ENCODE measurements around the gene SMARCA2.

SMARCA2 gene

GRCh38 chr9:2043881-2044462, 28.8 kb downstream of the SMARCA2 start:
- ATAC-seq (ENCODE audit: low read depth), result no peak
- no peak overlapping the region for H3K27ac ChIP-seq (ENCODE audit: poor library complexity, severe bottlenecking)
- DNase-seq (ENCODE audit: low spot score), result no peak
- peaks cover 4% of the 10 kb centered on the region for H3K4me1 ChIP-seq (ENCODE audit: insufficient read depth, poor library complexity, severe bottlenecking)
- no peaks in the 10 kb centered on the region for H3K27me3 ChIP-seq (ENCODE audit: insufficient read depth, poor library complexity, severe bottlenecking)
- no peak overlapping the region for H3K4me3 ChIP-seq (ENCODE audit: severe bottlenecking)
- peaks cover 21% of the 10 kb centered on the region for H3K36me3 ChIP-seq (ENCODE audit: low read depth)
- TF ChIP-seq CTCF (IDR thresholded peaks at IDR 0.05; ENCODE audit: poor library complexity, severe bottlenecking), result no peak
- no peaks in the 10 kb centered on the region for H3K9me3 ChIP-seq (ENCODE audit: severe bottlenecking)

- no peak overlapping the region for H3K27ac ChIP-seq (ENCODE audit: poor library complexity, severe bottlenecking)
- ATAC-seq (ENCODE audit: low read depth) (no peak), DNase-seq (ENCODE audit: low spot score) (no peak)
- no peaks in the 10 kb centered on the region for H3K9me3 ChIP-seq (ENCODE audit: severe bottlenecking)
- no peaks in the 10 kb centered on the region for H3K27me3 ChIP-seq (ENCODE audit: insufficient read depth, poor library complexity, severe bottlenecking)
- no peak overlapping the region for H3K4me3 ChIP-seq (ENCODE audit: severe bottlenecking)
- no peaks in the 10 kb centered on the region; the same call in 1 of the 2 replicates for H3K36me3 ChIP-seq (ENCODE audit: low read depth)
- no peak for TF ChIP-seq CTCF (IDR thresholded peaks at IDR 0.05; ENCODE audit: poor library complexity, severe bottlenecking)
- H3K4me1 ChIP-seq (ENCODE audit: insufficient read depth, poor library complexity, severe bottlenecking), result no peaks in the 10 kb centered on the region
Observed at GRCh38 chr9:2047144-2047671, 32.1 kb downstream of the SMARCA2 start.

- Histone ChIP-seq H3K4me1 (ENCODE audit: insufficient read depth, poor library complexity, severe bottlenecking) (no peaks in the 10 kb centered on the region), H3K27ac (ENCODE audit: poor library complexity, severe bottlenecking) (no peak overlapping the region), H3K27me3 (ENCODE audit: insufficient read depth, poor library complexity, severe bottlenecking) (no peaks in the 10 kb centered on the region), H3K4me3 (ENCODE audit: severe bottlenecking) (no peak overlapping the region), H3K36me3 (ENCODE audit: low read depth) (no peaks in the 10 kb centered on the region; the same call in 1 of the 2 replicates), H3K9me3 (ENCODE audit: severe bottlenecking) (no peaks in the 10 kb centered on the region)
- DNase-seq (ENCODE audit: low spot score) (no peak), ATAC-seq (ENCODE audit: low read depth) (no peak)
- no peak for TF ChIP-seq CTCF (IDR thresholded peaks at IDR 0.05; ENCODE audit: poor library complexity, severe bottlenecking)
Observed at GRCh38 chr9:2047916-2048315, 32.8 kb downstream of the SMARCA2 start.

- no peak overlapping the region for H3K27ac ChIP-seq (ENCODE audit: poor library complexity, severe bottlenecking)
- no peak for ATAC-seq (ENCODE audit: low read depth)
- H3K4me3 ChIP-seq (ENCODE audit: severe bottlenecking), result no peak overlapping the region
- TF ChIP-seq CTCF (IDR thresholded peaks at IDR 0.05; ENCODE audit: poor library complexity, severe bottlenecking), result no peak
- peaks cover 9% of the 10 kb centered on the region for H3K36me3 ChIP-seq (ENCODE audit: low read depth)
- DNase-seq (ENCODE audit: low spot score), result no peak
- no peaks in the 10 kb centered on the region for H3K27me3 ChIP-seq (ENCODE audit: insufficient read depth, poor library complexity, severe bottlenecking)
- no peaks in the 10 kb centered on the region for H3K9me3 ChIP-seq (ENCODE audit: severe bottlenecking)
- no peaks in the 10 kb centered on the region for H3K4me1 ChIP-seq (ENCODE audit: insufficient read depth, poor library complexity, severe bottlenecking)
Observed at GRCh38 chr9:2050236-2050635, 35.1 kb downstream of the SMARCA2 start.
